ENCODE measurements around the gene CACNA1A. TPM values are rescaled to one million over a fixed set of nuclear protein-coding genes. Genes with fewer than 3 reads are reported as not detected.
"Not testable (repeated sequence)": the region's sequence is repeated elsewhere in the genome, so short reads cannot be mapped to it uniquely, and the experiment has no call there.

The CACNA1A gene
- total RNA-seq, 1 donor from 2014 or later, result 0.44 TPM

DNA sequence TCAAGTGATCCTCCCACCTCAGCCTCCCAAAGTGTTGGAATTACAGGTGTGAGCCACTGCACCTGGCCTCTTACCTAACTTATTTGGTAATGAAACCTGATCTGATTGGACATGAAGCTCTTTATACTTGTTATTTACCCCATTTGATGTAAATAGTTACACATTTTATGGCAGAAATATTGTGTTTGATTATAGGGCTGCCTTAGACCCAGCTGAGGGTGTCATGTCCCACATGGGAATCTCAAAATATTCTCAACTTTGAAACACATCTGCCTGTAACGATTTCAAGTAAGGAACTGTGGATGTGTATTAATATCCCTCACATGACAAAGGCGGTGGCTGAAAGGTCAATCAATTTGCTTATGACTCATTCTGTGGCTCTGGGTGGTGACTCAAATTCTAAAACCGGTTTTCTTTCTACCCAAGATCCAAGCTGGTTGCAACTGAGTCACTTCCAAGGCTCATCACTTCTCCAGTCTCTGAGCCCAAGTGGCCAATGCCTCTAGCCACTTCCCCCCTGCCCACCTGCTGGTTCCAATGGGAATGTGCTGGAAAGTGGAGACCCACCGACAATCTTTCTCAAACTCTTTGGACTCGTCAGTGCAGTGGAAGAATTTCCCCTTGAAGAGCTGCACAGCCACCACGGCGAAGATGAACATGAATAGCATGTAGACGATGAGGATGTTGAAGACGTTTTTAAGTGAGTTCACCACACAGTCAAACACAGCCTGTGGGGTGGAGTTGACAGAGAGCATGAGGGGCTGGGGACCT is 245.2 kb downstream of the CACNA1A start:
- H3K27ac ChIP-seq (replicated peaks), result no peak overlapping the region
- H3K27me3 ChIP-seq (ENCODE audit: low read depth), result peaks cover 8% of the 10 kb centered on the region
- H3K4me3 ChIP-seq, result no peak overlapping the region
- intact Hi-C loops (cut with micrococcal nuclease), result loop anchor here (10.0 kb wide), 1 partner anchor 286 kb away; no protein-coding TSS in a partner anchor
- DNase-seq, result no peak
- H3K4me1 ChIP-seq, result peaks cover 4% of the 10 kb centered on the region
- no peaks in the 10 kb centered on the region for H3K9me3 ChIP-seq (replicated peaks)
- H3K36me3 ChIP-seq, result no peaks in the 10 kb centered on the region
- TF ChIP-seq, protein P1, sequence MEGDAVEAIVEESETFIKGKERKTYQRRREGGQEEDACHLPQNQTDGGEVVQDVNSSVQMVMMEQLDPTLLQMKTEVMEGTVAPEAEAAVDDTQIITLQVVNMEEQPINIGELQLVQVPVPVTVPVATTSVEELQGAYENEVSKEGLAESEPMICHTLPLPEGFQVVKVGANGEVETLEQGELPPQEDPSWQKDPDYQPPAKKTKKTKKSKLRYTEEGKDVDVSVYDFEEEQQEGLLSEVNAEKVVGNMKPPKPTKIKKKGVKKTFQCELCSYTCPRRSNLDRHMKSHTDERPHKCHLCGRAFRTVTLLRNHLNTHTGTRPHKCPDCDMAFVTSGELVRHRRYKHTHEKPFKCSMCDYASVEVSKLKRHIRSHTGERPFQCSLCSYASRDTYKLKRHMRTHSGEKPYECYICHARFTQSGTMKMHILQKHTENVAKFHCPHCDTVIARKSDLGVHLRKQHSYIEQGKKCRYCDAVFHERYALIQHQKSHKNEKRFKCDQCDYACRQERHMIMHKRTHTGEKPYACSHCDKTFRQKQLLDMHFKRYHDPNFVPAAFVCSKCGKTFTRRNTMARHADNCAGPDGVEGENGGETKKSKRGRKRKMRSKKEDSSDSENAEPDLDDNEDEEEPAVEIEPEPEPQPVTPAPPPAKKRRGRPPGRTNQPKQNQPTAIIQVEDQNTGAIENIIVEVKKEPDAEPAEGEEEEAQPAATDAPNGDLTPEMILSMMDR (IDR thresholded peaks at IDR 0.05; ENCODE audit: borderline replicate concordance), result no peak

DNA sequence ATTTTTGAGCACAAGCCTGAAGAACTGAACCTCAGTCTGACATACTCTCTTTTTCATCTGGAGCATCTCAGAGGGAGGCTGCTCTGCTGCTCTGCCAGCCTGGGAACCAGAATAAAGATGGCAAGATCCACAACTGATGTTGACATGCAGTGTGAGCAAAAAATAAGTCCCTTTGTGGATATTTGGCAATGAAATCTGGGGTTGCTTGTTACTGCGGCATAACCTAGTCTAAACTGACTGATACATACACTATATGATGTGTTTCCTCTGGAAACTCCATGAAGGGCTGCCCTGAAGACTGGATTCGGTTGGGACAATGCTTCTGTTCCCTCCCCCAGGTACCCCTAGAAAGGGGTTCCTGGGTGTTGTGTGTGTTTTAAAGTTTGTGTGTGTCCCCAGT is 249.4 kb downstream of the CACNA1A start:
- Histone ChIP-seq H3K36me3 (no peaks in the 10 kb centered on the region), H3K9me3 (replicated peaks) (no peaks in the 10 kb centered on the region), H3K27me3 (ENCODE audit: low read depth) (peaks cover 20% of the 10 kb centered on the region), H3K4me3 (no peak overlapping the region), H3K4me1 (peaks cover 4% of the 10 kb centered on the region), H3K27ac (replicated peaks) (no peak overlapping the region)
- intact Hi-C loops (cut with micrococcal nuclease), result loop anchor here (10.0 kb wide), 1 partner anchor 62 kb away; no protein-coding TSS in a partner anchor
- no peak for DNase-seq
- TF ChIP-seq, protein P1 (IDR thresholded peaks at IDR 0.05; ENCODE audit: borderline replicate concordance), result no peak

DNA sequence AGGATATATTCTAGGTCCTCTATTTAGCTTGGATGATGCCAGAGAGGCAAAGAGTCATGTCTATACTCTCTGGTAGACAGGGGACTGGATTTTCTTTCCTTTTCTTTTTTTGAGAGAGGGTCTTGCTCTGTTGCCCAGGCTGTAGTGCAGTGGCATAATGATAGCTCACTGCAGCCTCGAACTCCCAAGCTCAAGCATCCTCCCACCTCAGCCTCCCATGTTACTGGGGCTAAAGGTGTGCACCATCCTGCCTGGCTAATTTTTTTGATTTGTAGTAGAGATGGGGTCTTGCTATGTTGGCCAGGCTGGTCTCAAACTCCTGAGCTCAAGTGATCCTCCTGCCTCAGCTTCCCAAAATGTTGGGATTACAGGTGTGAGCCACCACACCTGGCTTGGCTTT is 249.9 kb downstream of the CACNA1A start:
- not testable (repeated sequence) for H3K4me3 ChIP-seq; DNase-seq; H3K9me3 ChIP-seq (replicated peaks); H3K36me3 ChIP-seq; H3K4me1 ChIP-seq; H3K27ac ChIP-seq (replicated peaks)
- H3K27me3 ChIP-seq (ENCODE audit: low read depth), result peaks cover 20% of the 10 kb centered on the region
- intact Hi-C loops (cut with micrococcal nuclease), result loop anchor here (10.0 kb wide), 1 partner anchor 62 kb away; no protein-coding TSS in a partner anchor

DNA sequence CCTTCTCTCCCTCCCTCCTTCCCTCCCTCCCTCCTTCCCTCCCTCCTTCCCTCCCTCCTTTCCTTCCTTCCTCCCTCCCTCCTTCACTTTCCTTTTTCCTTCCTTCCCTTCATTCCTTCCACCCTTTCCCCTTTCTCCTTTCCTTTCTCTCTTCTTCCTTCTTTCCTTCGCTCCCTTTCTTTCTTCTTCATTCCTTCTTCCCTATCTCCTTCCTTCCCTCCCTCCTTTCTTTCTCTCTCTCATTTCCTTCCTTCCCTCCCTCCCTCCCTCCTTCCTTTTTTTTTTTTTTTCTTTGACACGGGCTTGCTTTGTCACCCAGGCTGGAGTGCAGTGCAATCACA is 250.6 kb downstream of the CACNA1A start:
- no peaks in the 10 kb centered on the region for H3K9me3 ChIP-seq (replicated peaks)
- no peak for DNase-seq
- H3K27me3 ChIP-seq (ENCODE audit: low read depth), result peaks cover 20% of the 10 kb centered on the region
- no peaks in the 10 kb centered on the region for H3K36me3 ChIP-seq
- H3K27ac ChIP-seq (replicated peaks), result no peak overlapping the region
- H3K4me3 ChIP-seq, result no peak overlapping the region
- H3K4me1 ChIP-seq, result no peaks in the 10 kb centered on the region
- TF ChIP-seq, protein P1 (IDR thresholded peaks at IDR 0.05; ENCODE audit: borderline replicate concordance), result no peak
- intact Hi-C loops (cut with micrococcal nuclease), result loop anchor here (10.0 kb wide), 1 partner anchor 61 kb away; no protein-coding TSS in a partner anchor

DNA sequence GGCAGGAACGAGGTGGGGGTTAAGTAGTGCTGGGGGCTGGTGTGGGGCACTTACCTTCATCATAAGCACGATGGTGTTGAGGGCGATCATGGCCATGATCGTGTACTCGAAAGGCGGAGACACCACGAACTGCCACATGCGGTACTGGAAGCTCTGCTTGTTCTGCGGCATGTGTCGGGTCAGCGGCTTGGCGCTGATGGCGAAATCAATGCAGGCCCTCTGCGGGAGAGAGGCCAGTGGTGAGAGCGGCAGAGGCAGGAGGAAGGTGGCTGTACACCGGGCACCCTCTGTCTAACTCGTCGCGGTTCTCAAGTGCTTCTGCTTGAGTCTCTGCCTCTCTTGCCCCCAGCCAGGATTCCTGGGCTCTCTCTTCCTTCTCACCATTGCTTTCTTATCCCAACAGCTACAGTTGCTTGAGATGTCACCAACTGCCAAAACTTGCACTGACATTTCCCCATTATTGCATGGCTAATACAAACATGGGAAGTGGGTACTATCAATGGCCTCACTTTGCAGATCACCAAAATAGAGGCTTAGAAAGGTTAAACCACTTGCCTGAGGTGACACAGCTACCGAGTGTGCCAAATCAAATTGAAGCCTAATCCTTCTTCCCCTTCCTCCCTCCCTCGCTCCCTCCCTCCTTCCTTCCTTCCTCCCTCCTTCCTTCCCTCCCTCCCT is 251.1 kb downstream of the CACNA1A start:
- Histone ChIP-seq H3K36me3 (no peaks in the 10 kb centered on the region), H3K27ac (replicated peaks) (no peak overlapping the region), H3K27me3 (ENCODE audit: low read depth) (peaks cover 20% of the 10 kb centered on the region), H3K4me3 (no peak overlapping the region), H3K9me3 (replicated peaks) (no peaks in the 10 kb centered on the region), H3K4me1 (no peaks in the 10 kb centered on the region)
- no peak for DNase-seq
- intact Hi-C loops (cut with micrococcal nuclease), result loop anchor here (10.0 kb wide), 1 partner anchor 60 kb away; no protein-coding TSS in a partner anchor
- TF ChIP-seq, protein P1 (IDR thresholded peaks at IDR 0.05; ENCODE audit: borderline replicate concordance), result no peak

Measured in left ventricle myocardium inferior (tissue), 1 donor.